B cell (primary cell): ENCODE results near the gene POLE. TPM values are rescaled to one million over a fixed set of nuclear protein-coding genes. Genes with fewer than 3 reads are reported as not detected.

Experiments used
- ATAC-seq: fragments of 200-7000 bp; cut with Tn5 transposase; one replicate; pipeline ENCODE4 v1.10.0; 2021; ENCODE audit warnings: low read depth, mild to moderate bottlenecking, moderate number of reproducible peaks, moderate library complexity
- CTCF ChIA-PET: fragments of 350-600 bp; sonication (Branson Sonifier 250); formaldehyde crosslinking; loops from one replicate; lab custom pipeline; 2021; ENCODE audit warnings: antibody characterized with exemption, inconsistent platforms; lab: Charles Lee
- POLR2A ChIA-PET: fragments of 350-600 bp; sonication (Branson Sonifier 250); formaldehyde crosslinking; loops from one replicate; lab custom pipeline; 2021; ENCODE audit warnings: antibody characterized with exemption; lab: Charles Lee
- DNase-seq: peaks from one replicate; pipeline ENCODE4 v3.0.0; 2013
- H2AFZ ChIP-seq: 2 replicates; pipeline ENCODE4 v1.6.1; 2012; ENCODE audit warnings: mild to moderate bottlenecking, low read depth, low read length; ENCODE audit not compliant: insufficient read depth, poor library complexity, severe bottlenecking
- H3K27ac ChIP-seq, 2 donors: 1 replicate in 1 of 2; 2 replicates in 1 of 2; pipeline ENCODE4 v1.5.1; 2012 to 2013; ENCODE audit warnings: low read length in 2 of 2, mild to moderate bottlenecking in 2 of 2, moderate library complexity in 1 of 2
- H3K27me3 ChIP-seq, 4 experiments: fragments of 200-600 bp in 1 of 4; sonication (generic) in 1 of 4; replicated peaks in 1 of 4; 1 replicate in 2 of 4; 2 replicates in 2 of 4; pipeline versions ENCODE4 v1.6.1 to v1.7.0; 2013 to 2016; ENCODE audit warnings: low read length in 3 of 4, mild to moderate bottlenecking in 2 of 4, mixed read lengths in 1 of 4, moderate library complexity in 1 of 4; ENCODE audit not compliant: insufficient read depth in 4 of 4, control insufficient read depth in 3 of 4; ENCODE audit errors: control extremely low read depth in 1 of 4
- H3K36me3 ChIP-seq, 2 experiments: replicated peaks in 1 of 2; 1 replicate in 1 of 2; 2 replicates in 1 of 2; pipeline versions ENCODE4 v1.6.1 to v1.7.1; 2013; ENCODE audit warnings: low read length in 1 of 2; ENCODE audit not compliant: insufficient read depth in 2 of 2, control insufficient read depth in 1 of 2; ENCODE audit errors: control extremely low read depth in 1 of 2, extremely low read depth in 1 of 2
- H3K4me1 ChIP-seq, 2 donors: fragments of 200-600 bp in 1 of 2; sonication (generic) in 1 of 2; 1 replicate in 1 of 2; 2 replicates in 1 of 2; pipeline versions ENCODE4 v1.5.1 to v1.6.1; 2013 to 2017; ENCODE audit warnings: low read length in 2 of 2; ENCODE audit not compliant: control insufficient read depth in 2 of 2, insufficient read depth in 2 of 2
- H3K4me2 ChIP-seq: replicated peaks from 2 replicates; pipeline ENCODE3; 2012; ENCODE audit warnings: mild to moderate bottlenecking, low read depth, low read length; ENCODE audit not compliant: poor library complexity, severe bottlenecking
- H3K4me3 ChIP-seq, 5 experiments: fragments of 200-600 bp in 1 of 5; sonication (generic) in 1 of 5; 1 replicate in 3 of 5; 2 replicates in 2 of 5; pipeline versions ENCODE4 v1.5.1 to v1.7.0; 2011 to 2016; ENCODE audit warnings: low read length in 4 of 5, mild to moderate bottlenecking in 4 of 5, low read depth in 2 of 5, control low read depth in 1 of 5, moderate library complexity in 1 of 5; ENCODE audit not compliant: insufficient read depth in 1 of 5; ENCODE audit errors: control extremely low read depth in 1 of 5, extremely low read depth in 1 of 5
- H3K79me2 ChIP-seq: fragments of 200-600 bp; sonication (generic); one replicate; pipeline ENCODE4 v1.6.0; 2016; ENCODE audit warnings: low read length; ENCODE audit not compliant: control insufficient read depth, insufficient read depth
- H3K9ac ChIP-seq: fragments of 200-600 bp; sonication (generic); 2 replicates; pipeline ENCODE4 v1.6.1; 2017; ENCODE audit warnings: mild to moderate bottlenecking, low read length, moderate library complexity
- H3K9me3 ChIP-seq, 3 donors: one replicate each; pipeline versions ENCODE4 v1.6.1 to v1.7.1; 2013; ENCODE audit warnings: low read length in 2 of 3; ENCODE audit not compliant: control insufficient read depth in 2 of 3, insufficient read depth in 1 of 3; ENCODE audit errors: control extremely low read depth in 1 of 3
- H4K20me1 ChIP-seq: 2 replicates; pipeline ENCODE4 v1.6.0; 2012; ENCODE audit warnings: mild to moderate bottlenecking, low read length; ENCODE audit not compliant: insufficient read depth, control insufficient read depth, poor library complexity, severe bottlenecking
- H3K27ac Mint-ChIP-seq: one replicate; pipeline ENCODE4 v1.8.0; 2021; ENCODE audit warnings: mixed read lengths
- H3K27me3 Mint-ChIP-seq: one replicate; pipeline ENCODE4 v1.8.0; 2021; ENCODE audit warnings: mixed read lengths
- H3K4me1 Mint-ChIP-seq: one replicate; pipeline ENCODE4 v1.8.0; 2021; ENCODE audit warnings: mixed read lengths
- H3K4me3 Mint-ChIP-seq: one replicate; pipeline ENCODE4 v1.8.0; 2021; ENCODE audit warnings: mixed read lengths
- H3K9me3 Mint-ChIP-seq: one replicate; pipeline ENCODE4 v1.8.0; 2022; ENCODE audit warnings: mixed read lengths; ENCODE audit not compliant: insufficient read depth
- CTCF ChIP-seq: fragments of 200-600 bp; IDR thresholded peaks from one replicate; pipeline ENCODE4 v1.8.0; 2022; ENCODE audit warnings: antibody characterized with exemption, mild to moderate bottlenecking
- EZH2 ChIP-seq: IDR thresholded peaks from 2 replicates; pipeline ENCODE4 v1.6.1; 2012; ENCODE audit warnings: borderline replicate concordance, low read depth, mild to moderate bottlenecking, moderate library complexity, low read length; ENCODE audit not compliant: insufficient read depth, poor library complexity, severe bottlenecking
- WGBS: methylation state at CpG from one replicate; pipeline ENCODE4 v1.1.5; 2013; ENCODE audit warnings: missing lambda C conversion rate; ENCODE audit not compliant: insufficient coverage; 5-methylcytosine and 5-hydroxymethylcytosine counted together
- intact Hi-C: fragments of 100-400 bp; cut with micrococcal nuclease; formaldehyde crosslinking; loops from one replicate; pipeline ENCODE4 v1.10.0; 2022
- polyA plus RNA-seq: library from polyadenylated mRNA; depleted of rRNA; stranded (reverse); fragments of >200 nt; gene quantifications from 2 replicates; pipeline ENCODE4 v1.2.3, GENCODE V29; 2012
- total RNA-seq, 2 donors: library from RNA; stranded (reverse); fragments of 120-200 nt in 1 of 2; gene quantifications; 1 replicate in 1 of 2; 2 replicates in 1 of 2; pipeline versions ENCODE4 v1.2.3 to v1.2.4, GENCODE V29; 2013 to 2022

POLE gene
- total and polyA plus RNA-seq, 2 donors (not counting 1 experiment from before 2014, with no cell fraction given): 32.0 to 62.0 TPM

GRCh38 chr12:132624910-132625630 lies 62.1 kb downstream of the POLE start:
- peaks cover 0 to 3% of the 10 kb centered on the region in 2 experiments for H3K36me3 ChIP-seq
- H3K4me1 ChIP-seq: no peaks in the 10 kb centered on the region
- Mint-ChIP-seq H3K27me3 (peaks cover 3% of the 10 kb centered on the region), H3K9me3 (no peaks in the 10 kb centered on the region), H3K4me3 (no peak overlapping the region), H3K27ac (no peak overlapping the region), H3K4me1 (no peaks in the 10 kb centered on the region)
- no peaks in the 10 kb centered on the region for H3K9me3 ChIP-seq
- no peak overlapping the region for H2AFZ ChIP-seq
- no peak overlapping the region for H3K9ac ChIP-seq
- intact Hi-C loops: no loop called here
- ChIA-PET POLR2A (no interaction called here), CTCF (interaction anchor here (1.2 kb wide), 1 partner anchor 10 kb away, joined by 4 read pairs; no protein-coding TSS in a partner anchor)
- H3K27ac ChIP-seq: no peak overlapping the region
- 90% methylated on average over 32 of the region's 32 CpGs for WGBS
- no peak overlapping the region for H3K4me3 ChIP-seq
- H3K27me3 ChIP-seq: no peaks in the 10 kb centered on the region
- TF ChIP-seq EZH2 (no peak), CTCF (no peak)
- ATAC-seq (no peak), DNase-seq (no peak)
- H4K20me1 ChIP-seq: no peaks in the 10 kb centered on the region
- no peaks in the 10 kb centered on the region for H3K79me2 ChIP-seq
- H3K4me2 ChIP-seq: no peak overlapping the region

- ATAC-seq: no peak
- TF ChIP-seq EZH2: no peak
- TF ChIP-seq CTCF: no peak
- H3K4me1 Mint-ChIP-seq: no peaks in the 10 kb centered on the region
- POLR2A ChIA-PET: no interaction called here
- no peaks in the 10 kb centered on the region for H3K9me3 Mint-ChIP-seq
- no peaks in the 10 kb centered on the region for H3K79me2 ChIP-seq
- H3K36me3 ChIP-seq: peaks cover 0 to 3% of the 10 kb centered on the region in 2 experiments
- H3K4me1 ChIP-seq: no peaks in the 10 kb centered on the region
- DNase-seq: no peak
- H3K4me2 ChIP-seq: no peak overlapping the region
- WGBS: 98% methylated on average over 22 of the region's 22 CpGs
- H4K20me1 ChIP-seq: no peaks in the 10 kb centered on the region
- CTCF ChIA-PET: no interaction called here
- no peak overlapping the region for H3K27ac ChIP-seq
- no peak overlapping the region for H3K27ac Mint-ChIP-seq
- no peaks in the 10 kb centered on the region for H3K9me3 ChIP-seq
- intact Hi-C loops: no loop called here
- no peak overlapping the region for H3K4me3 ChIP-seq
- no peak overlapping the region for H3K9ac ChIP-seq
- H2AFZ ChIP-seq: no peak overlapping the region
- no peak overlapping the region for H3K4me3 Mint-ChIP-seq
- peaks cover 3% of the 10 kb centered on the region for H3K27me3 Mint-ChIP-seq
- peaks cover 0 to 4% (median 0%) of the 10 kb centered on the region in 4 experiments for H3K27me3 ChIP-seq
Measured at GRCh38 chr12:132624186-132624855, 62.8 kb downstream of the POLE start.
